GM12892 (cell line): ENCODE data around the gene GRID1.

Experiments used
- DNase-seq: peaks from one replicate; pipeline ENCODE4 v3.0.0; 2011; ENCODE audit not compliant: insufficient read length
- FAIRE-seq: peaks from 2 replicates; lab custom pipeline; 2011; peaks lifted over from hg19 to GRCh38; lab: Jason Lieb, UNC
- POLR2A ChIP-seq: IDR thresholded peaks from 2 replicates; pipeline ENCODE4 v1.6.1; 2011; ENCODE audit warnings: low read depth, low read length, control low read depth
- POLR2AphosphoS5 ChIP-seq: IDR thresholded peaks from 2 replicates; pipeline ENCODE4 v1.6.1; 2011; ENCODE audit warnings: low read depth, low read length, control low read depth
- TAF1 ChIP-seq: IDR thresholded peaks from 2 replicates; pipeline ENCODE4 v1.6.1; 2011; ENCODE audit warnings: low read depth, mild to moderate bottlenecking, control low read depth, low read length, borderline replicate concordance

GRID1 gene

DNA sequence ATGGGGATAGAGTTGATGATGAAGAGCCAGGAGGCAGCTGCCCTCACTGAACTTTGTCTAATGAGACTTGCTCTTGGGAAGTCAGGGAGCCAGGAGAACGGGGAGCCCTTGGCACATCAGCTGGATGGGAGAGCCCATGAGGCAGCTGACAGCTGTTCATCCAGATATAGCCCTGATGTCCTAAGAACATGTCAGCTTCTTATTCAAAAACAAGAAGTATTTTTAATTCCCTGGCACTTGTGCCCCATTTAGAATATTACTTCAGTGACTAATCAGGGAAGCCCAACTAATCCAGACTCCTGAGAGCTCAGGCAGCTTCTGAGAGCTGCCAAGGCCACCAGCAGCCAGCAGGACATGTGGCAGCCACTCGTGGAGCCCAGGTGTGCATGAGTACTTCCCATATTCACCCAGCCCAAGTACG is 363.4 kb downstream of the GRID1 start:
- no peak for DNase-seq
- TF ChIP-seq TAF1: no peak
- TF ChIP-seq POLR2A: no peak
- TF ChIP-seq POLR2AphosphoS5: no peak
- FAIRE-seq: no peak

DNA sequence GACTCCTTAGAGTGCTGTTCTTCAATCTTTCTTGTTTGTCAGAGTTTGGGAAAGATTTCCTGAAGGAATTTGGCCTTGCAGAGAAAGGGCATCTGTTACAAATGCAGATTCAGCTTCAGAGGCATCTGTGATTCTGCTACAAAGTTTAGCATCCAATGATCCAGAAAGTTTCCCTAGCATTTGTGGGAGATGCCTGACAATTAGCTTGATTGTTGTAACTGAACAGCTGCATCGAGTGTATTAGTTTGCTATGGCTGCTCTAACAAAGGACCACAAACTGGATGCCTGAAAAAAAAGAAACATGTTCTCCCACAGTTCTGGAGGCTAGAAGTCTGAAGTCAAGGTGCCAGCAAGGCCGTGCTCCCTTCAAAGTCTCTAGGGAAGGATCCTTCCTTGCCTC is 365.1 kb downstream of the GRID1 start:
- TF ChIP-seq POLR2A: no peak
- TF ChIP-seq POLR2AphosphoS5: no peak
- TF ChIP-seq TAF1: no peak
- DNase-seq (no peak), FAIRE-seq (no peak)

DNA sequence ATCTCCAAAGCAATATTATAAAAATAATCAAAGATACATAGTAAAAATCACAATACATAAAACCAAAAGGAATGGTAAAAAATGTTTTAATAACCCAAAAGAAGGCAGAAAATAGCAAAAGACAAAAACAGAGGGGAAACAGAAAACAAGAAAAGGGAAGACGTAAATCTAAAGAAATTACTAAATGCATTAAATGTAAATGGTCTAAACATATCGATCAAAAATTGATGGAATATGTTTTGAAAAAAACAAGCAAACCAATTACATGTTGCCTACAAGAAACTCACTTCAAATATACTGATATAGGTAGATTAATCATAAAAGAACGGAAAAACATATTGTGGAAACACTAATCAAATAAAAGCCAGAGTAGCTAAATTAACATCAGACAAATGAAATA is 369.1 kb downstream of the GRID1 start:
- TF ChIP-seq POLR2AphosphoS5 (no peak), TAF1 (no peak), POLR2A (no peak)

DNA sequence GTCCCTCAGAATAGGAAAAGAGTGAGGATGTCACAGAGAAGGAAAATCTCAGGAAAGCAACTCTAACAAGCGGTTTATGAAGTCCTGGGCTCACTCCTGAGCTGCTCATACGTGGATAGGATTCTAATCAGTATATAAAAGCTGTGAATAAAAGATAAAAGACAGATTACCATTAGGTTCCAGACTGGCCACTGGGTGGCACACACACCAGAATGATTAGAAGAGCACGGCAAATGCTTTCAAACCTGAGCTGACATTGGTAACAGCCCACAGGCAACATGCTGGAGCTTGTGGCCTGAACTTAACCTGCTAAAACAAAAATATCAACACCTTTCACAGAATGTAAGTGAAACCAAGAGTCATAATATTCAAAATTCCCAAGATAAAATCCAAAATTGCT is 370.8 kb downstream of the GRID1 start:
- FAIRE-seq (no peak), DNase-seq (no peak)
- TF ChIP-seq POLR2A: no peak
- TF ChIP-seq TAF1: no peak
- TF ChIP-seq POLR2AphosphoS5: no peak

More for the DNA sequence above, 369.1 kb downstream of the GRID1 start:
- FAIRE-seq: no peak
- no peak for DNase-seq

DNA sequence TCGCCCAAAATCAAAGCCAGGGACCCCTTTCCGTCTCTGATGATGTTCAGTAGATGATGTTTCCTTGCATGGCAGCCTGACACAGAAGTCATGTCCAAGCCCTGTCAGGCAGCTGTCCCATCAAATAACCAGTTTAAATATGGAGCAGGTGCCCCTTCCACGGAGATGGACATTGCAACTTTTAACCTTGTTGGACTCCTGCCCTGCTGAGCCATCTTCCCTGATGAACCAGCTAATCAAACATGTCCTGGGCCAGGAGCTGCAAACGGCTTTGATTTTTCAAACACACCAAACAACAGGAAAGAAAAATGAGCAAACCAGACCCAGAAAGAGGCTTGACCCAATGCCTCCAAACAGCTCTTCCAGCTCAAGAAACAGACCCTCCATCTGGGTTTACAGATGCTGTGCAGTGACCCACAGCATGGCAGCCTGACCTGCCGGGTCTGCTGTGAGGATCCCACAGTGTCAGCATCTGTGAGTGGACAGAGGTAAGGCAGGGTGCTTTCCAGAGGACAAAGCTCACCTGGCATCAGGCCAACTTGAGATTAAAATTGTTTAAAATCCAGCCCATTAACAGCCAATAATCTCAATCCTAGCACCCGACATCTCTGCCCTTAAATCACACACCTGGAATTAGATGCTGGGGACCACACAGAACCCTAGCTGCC is 372.6 kb downstream of the GRID1 start:
- no peak for DNase-seq
- no peak for FAIRE-seq
- TF ChIP-seq POLR2AphosphoS5 (no peak), POLR2A (no peak), TAF1 (no peak)

DNA sequence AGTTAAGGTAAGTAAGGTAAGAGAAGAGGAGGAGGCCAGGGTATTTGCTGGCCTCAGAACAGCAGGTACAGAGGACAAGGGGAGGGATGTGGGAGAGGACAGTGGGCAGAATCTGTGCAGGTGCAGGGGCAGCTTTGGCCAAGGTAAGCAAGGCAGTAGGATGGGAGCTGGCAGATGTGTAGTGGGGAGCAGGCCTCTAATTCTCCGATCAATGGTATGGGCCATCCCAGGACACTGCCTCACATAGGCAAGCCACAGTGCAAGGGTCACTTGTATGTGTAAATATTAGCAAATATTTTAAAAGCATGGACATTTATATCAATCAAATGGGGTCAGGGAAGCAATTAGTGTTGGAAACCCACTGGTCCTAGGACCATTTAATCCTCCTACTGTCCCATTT is 373.5 kb downstream of the GRID1 start:
- no peak for TF ChIP-seq POLR2A
- no peak for TF ChIP-seq TAF1
- DNase-seq: no peak
- FAIRE-seq: no peak

DNA sequence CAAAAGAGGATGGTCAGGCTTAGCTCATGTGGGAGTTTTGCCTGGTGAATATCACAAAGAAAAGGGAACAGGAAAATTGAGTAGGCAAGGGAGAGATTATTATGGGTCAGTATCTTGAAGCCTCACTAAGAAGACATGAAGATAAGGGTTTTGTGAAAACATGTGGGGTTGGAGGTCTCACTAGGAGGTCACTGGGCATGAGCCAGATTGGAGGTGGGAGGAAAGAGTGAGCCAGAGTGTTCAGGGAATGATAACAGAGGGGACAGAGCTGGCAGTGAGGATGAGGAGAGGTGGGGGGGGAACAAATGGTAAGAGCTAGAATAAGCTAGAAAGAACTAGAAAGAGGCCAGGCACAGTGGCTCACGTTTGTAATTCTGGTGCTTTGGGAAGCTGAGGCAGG is 374.3 kb downstream of the GRID1 start:
- TF ChIP-seq POLR2AphosphoS5 (no peak), POLR2A (no peak)
- DNase-seq (no peak), FAIRE-seq (no peak)

DNA sequence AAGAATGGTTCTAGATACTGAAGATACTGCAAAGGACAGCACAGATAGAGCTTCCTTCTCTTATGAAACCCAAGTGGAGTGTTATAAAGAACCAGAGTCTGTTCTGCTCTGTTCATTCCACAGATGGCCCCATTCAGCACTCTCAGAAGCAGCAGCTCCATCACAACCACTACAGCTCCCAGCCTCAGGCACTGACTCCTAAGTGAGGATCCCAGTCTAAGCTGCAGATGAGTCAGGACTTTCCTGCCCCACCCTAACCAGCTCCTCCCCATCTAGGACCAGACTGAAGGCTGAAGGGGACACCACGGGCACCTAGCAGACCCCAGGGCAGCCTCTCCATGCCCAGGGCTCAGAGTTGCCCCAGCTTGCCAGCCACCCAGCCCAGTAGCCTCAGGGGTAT is 379.8 kb downstream of the GRID1 start:
- TF ChIP-seq POLR2AphosphoS5: no peak
- TF ChIP-seq POLR2A: no peak
- no peak for TF ChIP-seq TAF1
- no peak for FAIRE-seq

DNA sequence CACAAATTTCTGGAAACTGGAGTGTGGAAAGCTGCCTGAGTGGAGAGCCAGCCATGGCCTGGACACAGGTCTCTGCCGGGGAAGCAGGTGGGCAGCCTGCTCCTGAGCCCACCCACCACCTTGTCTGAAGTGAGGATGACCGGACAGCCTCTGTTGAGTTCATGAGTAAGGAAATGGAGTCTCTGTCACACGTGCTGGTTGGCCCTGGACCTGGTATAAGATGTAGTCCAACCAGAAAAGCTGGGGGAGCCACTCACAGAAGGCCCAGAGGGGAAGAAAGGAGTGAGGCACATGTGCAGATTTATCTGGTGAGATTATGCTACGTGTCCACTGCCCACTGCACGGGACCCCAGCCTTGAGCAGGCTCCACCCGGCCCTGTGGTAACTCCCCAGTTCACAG is 383.5 kb downstream of the GRID1 start:
- TF ChIP-seq POLR2AphosphoS5 (no peak), POLR2A (no peak), TAF1 (no peak)
- DNase-seq: no peak
- no peak for FAIRE-seq

More for the DNA sequence above, 379.8 kb downstream of the GRID1 start:
- no peak for DNase-seq

DNA sequence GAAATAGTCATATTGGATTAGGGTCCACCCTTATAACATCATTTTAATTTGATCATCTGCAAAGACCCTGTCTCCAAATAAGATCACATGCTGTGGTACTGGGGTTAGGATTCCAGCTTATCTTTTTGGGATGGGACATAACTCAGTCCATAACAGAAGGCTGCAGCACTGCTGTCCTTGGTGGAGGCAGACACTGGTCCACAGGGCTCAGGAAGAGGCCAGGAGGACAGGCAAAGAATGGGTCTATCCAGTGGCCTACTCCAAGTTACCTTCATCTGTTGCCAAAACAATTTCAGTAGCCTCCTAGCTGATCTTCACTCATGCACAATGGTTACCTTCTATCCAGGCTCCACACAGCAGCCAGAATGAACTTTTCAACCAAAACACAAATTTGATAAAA is 387.0 kb downstream of the GRID1 start:
- TF ChIP-seq POLR2AphosphoS5: no peak
- no peak for TF ChIP-seq POLR2A
- no peak for TF ChIP-seq TAF1
- DNase-seq: no peak
- FAIRE-seq: no peak

DNA sequence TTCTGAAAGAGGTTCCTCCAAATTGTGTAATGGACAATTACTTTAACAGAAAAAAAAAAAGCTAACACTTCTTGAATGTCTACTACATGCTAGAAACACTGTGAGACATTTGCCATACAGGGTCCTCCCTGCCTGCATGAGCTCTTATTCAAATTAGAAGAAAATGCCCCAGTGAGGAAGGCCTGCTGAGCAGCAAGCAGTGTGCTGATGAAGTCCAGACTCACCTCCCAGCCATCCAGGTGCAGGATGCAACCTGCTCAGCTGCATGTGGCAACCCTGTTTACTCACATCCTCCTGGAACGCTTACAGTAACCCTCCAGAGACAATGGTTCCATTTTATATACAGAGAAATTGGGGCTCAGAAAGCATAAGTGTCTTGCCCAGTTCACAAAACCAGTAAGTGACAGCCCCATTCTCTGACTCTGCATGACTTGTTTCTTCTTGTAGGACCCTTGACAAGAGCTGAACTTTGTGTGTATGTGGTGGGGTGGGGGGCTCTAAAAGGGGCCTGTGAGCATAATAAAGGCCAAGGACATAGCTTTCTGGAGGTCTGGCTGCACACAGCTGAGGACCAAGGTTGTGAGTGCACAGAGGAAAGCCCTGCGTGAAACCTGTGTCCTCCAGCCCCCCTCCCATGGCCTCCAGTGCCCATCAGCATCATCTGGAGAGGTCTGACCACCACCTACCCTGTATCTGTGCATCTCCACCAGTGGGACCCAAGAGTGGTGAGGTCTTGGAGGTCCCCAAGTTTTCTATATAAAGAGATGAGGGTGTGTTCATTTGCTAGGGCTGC is 387.8 kb downstream of the GRID1 start:
- FAIRE-seq: no peak

DNA sequence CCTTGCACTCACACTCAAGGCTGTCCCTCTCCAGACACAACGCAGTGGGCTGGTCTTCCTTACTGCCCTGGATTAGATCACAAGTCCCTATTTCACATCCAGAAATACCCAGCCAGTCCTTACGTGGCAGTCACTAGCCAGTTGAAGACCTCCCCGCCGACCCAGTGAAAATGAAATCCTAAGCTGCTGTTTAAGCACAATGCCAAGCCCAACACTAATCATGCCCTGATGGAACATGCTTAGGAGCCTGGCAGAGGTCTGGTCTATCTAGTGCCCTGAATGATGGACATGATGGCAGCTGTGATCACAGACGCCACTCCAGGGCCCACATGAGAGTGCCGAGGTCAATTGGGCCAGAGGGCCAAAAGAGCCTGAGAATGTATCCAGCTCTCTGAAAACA is 389.0 kb downstream of the GRID1 start:
- FAIRE-seq (no peak), DNase-seq (no peak)
- TF ChIP-seq POLR2A: no peak
- TF ChIP-seq TAF1: no peak
- no peak for TF ChIP-seq POLR2AphosphoS5

More for the DNA sequence above, 387.8 kb downstream of the GRID1 start:
- DNase-seq: no peak
- TF ChIP-seq POLR2A (no peak), POLR2AphosphoS5 (no peak), TAF1 (no peak)
